Stimulated activated CD4-positive, alpha-beta T cell treated with anti-CD3 and anti-CD28 coated beads, TNF-alpha, amount 100 ng/mL, for 4 hours (primary cell): Measurements from ENCODE around the gene SPATA13.
"Not testable (repeated sequence)": the region's sequence is repeated elsewhere in the genome, so short reads cannot be mapped to it uniquely, and the experiment has no call there.

Source experiments
- DNase-seq, 3 experiments: peaks; one replicate each; pipeline ENCODE4 v3.0.0-alpha.2; 2020; ENCODE audit warnings: low read depth in 3 of 3

The SPATA13 gene

GRCh38 chr13:24309300-24309699 is 148.8 kb downstream of the SPATA13 start, which contains the start of gene C1QTNF9:
TSS of gene C1QTNF9 (plus strand) at chr13:24309580. CDS start at chr13:24316004, 6,424 bp downstream.
- not testable (repeated sequence) for DNase-seq

DNA sequence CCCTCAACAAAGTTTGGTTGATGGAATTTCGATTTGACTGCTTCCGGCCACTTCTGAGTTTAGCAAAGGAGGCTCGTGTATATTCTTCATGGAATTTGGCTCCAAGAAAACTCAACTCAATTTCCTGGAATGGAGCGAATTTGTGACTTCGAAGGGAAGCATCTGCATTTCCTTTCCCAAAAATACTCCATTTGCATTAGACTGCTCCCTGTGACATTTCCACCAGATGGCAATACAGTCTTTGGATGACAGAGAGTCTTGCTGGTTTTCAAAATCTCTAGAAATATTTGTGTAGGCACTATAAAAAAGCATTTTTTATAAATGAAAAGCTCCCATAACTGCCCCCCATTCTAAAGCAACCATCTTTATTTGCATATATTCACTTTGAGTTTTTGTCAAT is 152.9 kb downstream of the SPATA13 start:
- DNase-seq = no peak

GRCh38 chr13:24317835-24318234 is 157.3 kb downstream of the SPATA13 start:
- not testable (repeated sequence) for DNase-seq

GRCh38 chr13:24318878-24319277 is 158.4 kb downstream of the SPATA13 start:
- DNase-seq = not testable (repeated sequence)

- DNase-seq = not testable (repeated sequence)
These were observed 159.1 kb downstream of the SPATA13 start for GRCh38 chr13:24319641-24320040.

DNA sequence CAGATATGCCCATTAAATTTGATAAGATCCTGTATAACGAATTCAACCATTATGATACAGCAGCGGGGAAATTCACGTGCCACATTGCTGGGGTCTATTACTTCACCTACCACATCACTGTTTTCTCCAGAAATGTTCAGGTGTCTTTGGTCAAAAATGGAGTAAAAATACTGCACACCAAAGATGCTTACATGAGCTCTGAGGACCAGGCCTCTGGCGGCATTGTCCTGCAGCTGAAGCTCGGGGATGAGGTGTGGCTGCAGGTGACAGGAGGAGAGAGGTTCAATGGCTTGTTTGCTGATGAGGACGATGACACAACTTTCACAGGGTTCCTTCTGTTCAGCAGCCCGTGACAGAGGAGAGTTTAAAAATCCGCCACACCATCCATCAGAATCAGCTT is 160.9 kb downstream of the SPATA13 start:
- not testable (repeated sequence) for DNase-seq

GRCh38 chr13:24322470-24322869 is 161.9 kb downstream of the SPATA13 start:
- not testable (repeated sequence) for DNase-seq

GRCh38 chr13:24323036-24323738 is 162.7 kb downstream of the SPATA13 start:
- DNase-seq = no peak

DNA sequence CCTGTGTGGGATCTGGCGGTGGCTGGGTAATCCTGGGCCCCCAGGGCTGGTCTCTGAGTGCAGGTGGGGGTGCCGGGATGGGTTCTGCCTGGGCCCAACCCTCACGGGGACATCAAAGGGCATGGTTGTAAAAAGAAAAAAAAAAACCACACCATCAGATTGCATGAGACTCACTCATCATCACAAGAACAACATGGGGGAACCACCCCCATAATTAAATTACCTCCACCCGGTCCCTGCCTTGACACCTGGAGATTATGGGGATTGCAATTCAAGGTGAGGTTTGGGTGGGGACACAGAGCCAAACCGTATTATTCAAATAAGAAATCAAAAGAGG is 163.2 kb downstream of the SPATA13 start:
- no peak for DNase-seq

DNA sequence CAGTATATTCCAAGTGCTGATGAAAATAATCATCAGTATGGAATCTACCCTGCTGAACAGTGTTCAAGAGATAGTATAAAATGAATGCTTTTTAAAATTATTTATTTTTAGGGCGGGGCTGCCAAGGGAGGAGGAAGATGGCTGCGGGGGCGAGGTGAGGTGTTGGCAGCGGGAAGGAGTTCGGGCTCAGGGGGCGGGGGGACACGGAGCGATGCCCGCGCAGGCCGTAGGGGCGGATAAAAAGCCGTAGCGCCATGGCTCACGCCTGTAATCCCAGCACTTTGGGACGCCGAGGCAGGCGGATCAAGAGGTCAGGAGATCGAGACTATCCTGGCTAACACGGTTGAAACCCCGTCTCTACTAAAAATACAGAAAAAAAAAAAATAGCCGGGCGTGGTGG is 167.1 kb downstream of the SPATA13 start:
- not testable (repeated sequence) for DNase-seq

GRCh38 chr13:24328145-24328544 is 167.6 kb downstream of the SPATA13 start:
- no peak for DNase-seq

GRCh38 chr13:24338721-24339120 is 178.2 kb downstream of the SPATA13 start:
- no peak for DNase-seq

GRCh38 chr13:24339937-24340607 is 179.6 kb downstream of the SPATA13 start:
- DNase-seq = no peak

- no peak for DNase-seq
These were observed 180.1 kb downstream of the SPATA13 start for GRCh38 chr13:24340608-24340955.

- DNase-seq = no peak
These were observed 180.9 kb downstream of the SPATA13 start for GRCh38 chr13:24341439-24341838.

DNA sequence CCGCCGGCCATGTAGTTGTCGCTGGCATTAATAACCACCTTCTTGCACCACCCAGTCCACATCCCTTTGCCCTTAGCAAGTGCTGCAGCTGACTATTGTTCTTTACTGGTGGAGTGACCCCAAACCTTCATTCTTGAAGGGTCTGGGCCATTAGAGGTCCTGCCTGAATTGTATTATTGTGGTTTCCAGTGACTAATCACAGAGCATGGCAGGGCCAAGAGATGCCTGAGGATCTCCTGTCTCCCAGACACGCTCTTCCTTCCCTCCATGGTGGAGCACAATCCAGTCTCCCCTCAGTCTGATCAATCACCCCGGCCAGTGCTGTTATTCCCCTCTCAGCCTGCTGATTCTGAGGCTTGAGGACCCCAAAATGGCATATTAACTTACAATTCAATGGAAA is 187.9 kb downstream of the SPATA13 start:
- DNase-seq = no peak

DNA sequence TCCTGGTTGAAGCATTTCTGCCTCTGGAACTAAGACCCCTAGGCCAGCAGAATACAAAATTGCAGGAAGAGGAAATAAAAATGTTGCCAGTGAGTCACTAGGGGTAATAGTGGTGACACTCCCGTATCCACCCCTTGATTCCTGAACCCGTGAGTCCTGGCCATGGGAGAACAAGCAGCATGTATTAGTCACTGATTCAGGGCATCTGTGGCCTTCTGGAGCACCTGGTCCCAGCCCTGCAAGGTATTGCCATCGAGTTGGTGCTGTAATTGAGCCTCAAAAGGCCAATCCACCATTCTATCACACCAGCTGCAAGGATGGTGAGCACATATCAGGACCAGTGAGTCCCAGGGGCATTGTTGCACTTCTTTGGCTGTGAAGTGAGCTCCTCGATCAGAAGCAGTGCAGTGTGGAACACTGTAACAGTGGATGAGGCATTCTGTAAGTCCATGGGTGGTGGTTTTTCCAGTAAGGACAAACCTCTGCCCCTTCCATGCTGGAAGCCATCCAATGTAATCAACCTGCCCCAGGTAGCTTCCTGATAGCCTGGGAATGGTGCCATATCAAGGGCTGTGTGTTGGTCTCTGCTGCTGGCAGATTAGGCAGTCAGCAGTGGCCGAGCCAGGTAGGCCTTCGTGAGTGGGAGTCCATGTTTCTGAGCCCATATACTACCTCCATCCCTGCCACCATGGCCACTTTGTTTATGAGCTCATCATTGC is 188.4 kb downstream of the SPATA13 start:
- DNase-seq = no peak

DNA sequence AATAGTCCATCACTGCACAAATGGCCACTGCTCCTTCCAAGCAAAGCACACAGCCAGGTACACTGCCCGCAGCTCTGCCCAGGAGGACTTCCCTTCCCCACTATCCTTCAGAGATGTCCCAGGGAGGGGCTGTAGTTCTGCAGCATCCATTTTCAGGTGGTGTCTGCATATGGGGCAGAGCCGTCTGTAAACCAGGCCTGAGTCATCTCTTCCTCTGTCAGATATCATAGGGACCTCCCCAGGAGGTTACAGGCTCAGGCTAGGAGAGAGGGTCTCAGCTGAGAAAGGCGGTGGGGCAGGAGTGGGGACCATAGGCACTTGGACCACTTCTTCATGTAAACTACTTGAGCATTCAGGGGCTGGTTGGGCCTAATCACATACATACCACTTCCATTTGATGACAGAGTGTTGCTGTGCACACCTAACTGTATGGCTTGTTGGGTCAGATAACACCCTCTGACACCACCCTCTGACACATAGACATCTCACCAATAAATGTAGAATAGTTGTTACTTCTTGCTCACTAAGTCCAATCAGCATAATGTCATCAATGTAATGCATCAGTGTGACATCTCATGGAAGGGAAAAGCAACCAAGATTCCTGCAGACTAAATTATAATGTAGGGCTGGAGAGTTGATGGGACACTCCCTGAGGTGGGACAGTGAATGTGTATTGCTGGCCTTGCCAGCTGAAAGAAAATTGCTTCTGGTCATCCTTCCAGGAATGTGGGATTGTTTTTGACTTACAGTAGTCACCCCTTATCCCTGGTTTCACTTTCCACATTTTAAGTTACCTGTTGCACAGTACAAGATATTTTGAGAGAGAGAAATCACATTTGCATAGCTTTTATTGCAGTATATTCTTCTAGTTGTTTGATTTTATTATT is 189.5 kb downstream of the SPATA13 start:
- not testable (repeated sequence) for DNase-seq

- no peak for DNase-seq
These were observed 190.9 kb downstream of the SPATA13 start for GRCh38 chr13:24351423-24351822.

GRCh38 chr13:24353736-24354135 is 193.2 kb downstream of the SPATA13 start:
- DNase-seq = no peak

DNA sequence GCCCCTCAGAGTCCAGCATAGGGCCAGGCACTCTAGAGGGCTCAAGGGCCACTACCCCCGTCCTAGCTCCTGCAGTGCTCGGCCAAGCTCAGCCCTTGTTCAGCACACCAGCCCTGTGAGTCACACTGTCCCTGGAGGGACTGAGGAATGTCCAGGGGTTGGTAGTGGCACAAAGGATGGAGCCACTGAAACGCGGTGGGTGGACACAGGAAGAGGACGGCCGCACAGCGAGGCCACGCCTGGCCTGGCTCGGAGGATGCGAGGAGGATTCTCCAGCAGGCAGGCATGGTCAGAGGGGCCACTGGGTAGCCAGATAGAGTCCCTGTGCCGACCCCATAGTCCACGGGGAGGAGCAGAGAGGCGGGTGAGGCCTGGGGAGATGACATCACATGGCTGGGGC is 194.6 kb downstream of the SPATA13 start:
- DNase-seq = no peak

DNA sequence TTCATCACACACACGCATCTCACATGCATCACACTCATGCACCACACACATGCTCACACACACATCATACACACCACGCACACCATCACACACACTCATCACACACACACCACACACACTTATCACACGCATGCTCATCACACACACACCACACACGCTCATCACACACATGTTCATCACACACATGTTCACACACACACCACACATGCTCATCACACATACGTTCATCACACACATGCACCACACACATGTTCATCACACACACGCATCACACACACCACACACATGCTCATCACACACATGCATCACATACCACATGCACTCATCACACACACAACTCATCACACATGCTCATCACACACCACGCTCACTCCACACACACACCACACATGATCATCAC is 195.8 kb downstream of the SPATA13 start:
- DNase-seq = no peak
